Keratinocyte (primary cell): Measurements from ENCODE around the gene LRRC7. TPM values are rescaled to one million over a fixed set of nuclear protein-coding genes. Genes with fewer than 3 reads are reported as not detected.

Experiments
- DNase-seq: peaks from one replicate; pipeline ENCODE4 v3.0.0-alpha.2; 2011; ENCODE audit warnings: low read depth, missing footprints, low spot score
- FAIRE-seq: peaks from 2 replicates; lab custom pipeline; 2011; peaks lifted over from hg19 to GRCh38; lab: Jason Lieb, UNC
- H2AFZ ChIP-seq: 2 replicates; pipeline ENCODE4 v1.6.0; 2012; ENCODE audit warnings: low read length, control low read depth, inconsistent platforms; ENCODE audit not compliant: control insufficient read depth
- H3K27ac ChIP-seq: 2 replicates; pipeline ENCODE4 v1.5.1; 2011; ENCODE audit warnings: low read length; ENCODE audit not compliant: control insufficient read depth, insufficient read depth
- H3K27me3 ChIP-seq: 3 replicates; pipeline ENCODE4 v1.6.0; 2011; ENCODE audit warnings: low read length; ENCODE audit not compliant: control insufficient read depth, insufficient read depth; ENCODE audit errors: extremely low read depth
- H3K36me3 ChIP-seq, 2 experiments: 2 replicates in 1 of 2; 3 replicates in 1 of 2; pipeline ENCODE4 v1.5.1; 2011; ENCODE audit warnings: low read length in 2 of 2, mild to moderate bottlenecking in 1 of 2; ENCODE audit not compliant: control insufficient read depth in 2 of 2, insufficient read depth in 2 of 2; ENCODE audit errors: extremely low read depth in 1 of 2
- H3K4me1 ChIP-seq: 3 replicates; pipeline ENCODE4 v1.5.1; 2011; ENCODE audit warnings: low read length; ENCODE audit not compliant: control insufficient read depth, insufficient read depth; ENCODE audit errors: extremely low read depth
- H3K4me2 ChIP-seq: 3 replicates; pipeline ENCODE4 v1.6.0; 2011; ENCODE audit warnings: low read depth, low read length; ENCODE audit not compliant: control insufficient read depth, insufficient read depth; ENCODE audit errors: extremely low read depth
- H3K4me3 ChIP-seq, 3 experiments: fragments of 200-600 bp in 1 of 3; sonication (generic) in 1 of 3; 2 replicates in 2 of 3; 3 replicates in 1 of 3; pipeline ENCODE4 v1.5.1; 2011 to 2016; ENCODE audit warnings: low read length in 3 of 3, mild to moderate bottlenecking in 3 of 3, control low read depth in 2 of 3, inconsistent platforms in 1 of 3, low read depth in 1 of 3, mixed read lengths in 1 of 3, mixed run types in 1 of 3, moderate library complexity in 1 of 3; ENCODE audit not compliant: control insufficient read depth in 2 of 3, insufficient read depth in 2 of 3; ENCODE audit errors: extremely low read depth in 1 of 3
- H3K79me2 ChIP-seq: 2 replicates; pipeline ENCODE4 v1.6.0; 2012; ENCODE audit warnings: low read length; ENCODE audit not compliant: control insufficient read depth, insufficient read depth
- H3K9ac ChIP-seq: 3 replicates; pipeline ENCODE4 v1.6.0; 2011; ENCODE audit warnings: low read length; ENCODE audit not compliant: control insufficient read depth, insufficient read depth; ENCODE audit errors: extremely low read depth
- H3K9me1 ChIP-seq: 3 replicates; pipeline ENCODE4 v1.6.0; 2011; ENCODE audit warnings: low read length; ENCODE audit not compliant: control insufficient read depth, insufficient read depth; ENCODE audit errors: extremely low read depth
- H3K9me3 ChIP-seq: 2 replicates; pipeline ENCODE4 v1.5.1; 2012; ENCODE audit warnings: low read depth, low read length; ENCODE audit not compliant: control insufficient read depth
- H4K20me1 ChIP-seq: 3 replicates; pipeline ENCODE4 v1.6.0; 2011; ENCODE audit warnings: low read length; ENCODE audit not compliant: control insufficient read depth, insufficient read depth; ENCODE audit errors: extremely low read depth
- CTCF ChIP-seq, 3 experiments: IDR thresholded peaks in 1 of 3; conservative IDR thresholded peaks in 1 of 3; optimal IDR thresholded peaks in 1 of 3; 2 replicates in 2 of 3; 3 replicates in 1 of 3; pipeline versions ENCODE3 to v1.5.1; 2011; ENCODE audit warnings: low read length in 3 of 3, mild to moderate bottlenecking in 3 of 3, moderate library complexity in 2 of 3, control low read depth in 1 of 3, inconsistent platforms in 1 of 3; ENCODE audit not compliant: insufficient read depth in 2 of 3; ENCODE audit errors: extremely low read depth in 1 of 3
- EZH2 ChIP-seq: IDR thresholded peaks from one replicate; pipeline ENCODE4 v1.6.1; 2012; ENCODE audit warnings: inconsistent platforms, mild to moderate bottlenecking, low read length, moderate library complexity
- dilution Hi-C: fragments of 300-500 bp; cut with MboI; formaldehyde crosslinking; loops from one replicate; pipeline ENCODE4 v1.7.0; 2020; ENCODE audit warnings: low sequenced_read_pairs; ENCODE audit not compliant: extremely low pct_ligation_motif_present
- polyA plus RNA-seq, 5 experiments: library from polyadenylated mRNA; depleted of rRNA in 3 of 5; stranded (reverse) in 3 of 5; stranded (forward) in 1 of 5; unstranded in 1 of 5; fragments of >200 nt; gene quantifications; 1 replicate in 1 of 5; 2 replicates in 3 of 5; 3 replicates in 1 of 5; pipeline versions ENCODE4 v1.2.1 to v1.2.3, GENCODE V29; 2011 to 2012; ENCODE audit warnings: missing spikeins in 2 of 5, low read depth in 1 of 5, low replicate concordance in 1 of 5

LRRC7 gene
- polyA plus RNA-seq, 1 donor (not counting 4 experiments of a cell fraction or from before 2014, with no cell fraction given), result 0.28 TPM

- Histone ChIP-seq H3K79me2 (no peaks in the 10 kb centered on the region), H2AFZ (no peak overlapping the region), H4K20me1 (no peaks in the 10 kb centered on the region), H3K9ac (no peak overlapping the region), H3K4me2 (no peak overlapping the region), H3K27me3 (no peaks in the 10 kb centered on the region), H3K9me3 (no peaks in the 10 kb centered on the region), H3K4me1 (no peaks in the 10 kb centered on the region), H3K36me3 (no peaks in the 10 kb centered on the region), H3K27ac (no peak overlapping the region), H3K4me3 (no peak overlapping the region), H3K9me1 (no peaks in the 10 kb centered on the region)
- dilution Hi-C loops, result no loop called here
- TF ChIP-seq EZH2 (no peak), CTCF (optimal IDR thresholded peaks at IDR 0.05 in 1 of 3, IDR thresholded peaks at IDR 0.05 in 1 of 3, conservative IDR thresholded peaks at IDR 0.05 in 1 of 3; ENCODE audit: extremely low read depth in 1 of 3, insufficient read depth in 2 of 3, low read length in 3 of 3) (no peak)
- DNase-seq (no peak), FAIRE-seq (no peak)
Measured at GRCh38 chr1:69814926-69815325, 247.2 kb downstream of the LRRC7 start.

- no peaks in the 10 kb centered on the region for H3K27me3 ChIP-seq
- dilution Hi-C loops, result no loop called here
- H4K20me1 ChIP-seq, result no peaks in the 10 kb centered on the region
- H3K36me3 ChIP-seq, result no peaks in the 10 kb centered on the region
- H3K4me1 ChIP-seq, result no peaks in the 10 kb centered on the region
- no peaks in the 10 kb centered on the region for H3K9me1 ChIP-seq
- no peaks in the 10 kb centered on the region for H3K9me3 ChIP-seq
- no peak for FAIRE-seq
- no peak for TF ChIP-seq CTCF (optimal IDR thresholded peaks at IDR 0.05 in 1 of 3, IDR thresholded peaks at IDR 0.05 in 1 of 3, conservative IDR thresholded peaks at IDR 0.05 in 1 of 3; ENCODE audit: extremely low read depth in 1 of 3, insufficient read depth in 2 of 3, low read length in 3 of 3)
- no peak for TF ChIP-seq EZH2
- H2AFZ ChIP-seq, result no peak overlapping the region
- H3K79me2 ChIP-seq, result no peaks in the 10 kb centered on the region
- no peak overlapping the region for H3K4me2 ChIP-seq
- H3K9ac ChIP-seq, result no peak overlapping the region
- no peak overlapping the region for H3K27ac ChIP-seq
- DNase-seq, result no peak
- no peak overlapping the region for H3K4me3 ChIP-seq
Measured at GRCh38 chr1:69824932-69825331, 257.2 kb downstream of the LRRC7 start.
